ENCODE results near the gene CD27. TPM values are rescaled to one million over a fixed set of nuclear protein-coding genes. Genes with fewer than 3 reads are reported as not detected.
"Not testable (repeated sequence)": the region's sequence is repeated elsewhere in the genome, so short reads cannot be mapped to it uniquely, and the experiment has no call there.

The CD27 gene
- total and polyA plus RNA-seq, 9 donors: 0.27 to 1.6 (median 0.53) TPM

GRCh38 chr12:6469092-6469491 is 24.3 kb downstream of the CD27 start:
- peaks cover 15% of the 10 kb centered on the region for H3K4me1 ChIP-seq (ENCODE audit: control insufficient read depth, insufficient read depth, low read length)
- DNase-seq: no peak
- peaks cover 3% of the 10 kb centered on the region for H3K27me3 ChIP-seq (ENCODE audit: control insufficient read depth, insufficient read depth, low read length)
- H3K36me3 ChIP-seq (ENCODE audit: control insufficient read depth, insufficient read depth, low read length): peaks cover 25% of the 10 kb centered on the region
- H3K4me3 ChIP-seq (ENCODE audit: low read length): no peak overlapping the region
- H3K27ac ChIP-seq (ENCODE audit: low read length): no peak overlapping the region
- H3K9me3 ChIP-seq (replicated peaks; ENCODE audit: control insufficient read depth, low read depth, low read length): no peaks in the 10 kb centered on the region
- 78% methylated on average over 1 of the region's 6 CpGs for WGBS (ENCODE audit: insufficient coverage)

GRCh38 chr12:6469609-6470374 is 25.0 kb downstream of the CD27 start:
- 0% methylated on average over 3 of the region's 16 CpGs for WGBS (ENCODE audit: insufficient coverage)
- no peak for DNase-seq
- peaks cover 3% of the 10 kb centered on the region for H3K27me3 ChIP-seq (ENCODE audit: control insufficient read depth, insufficient read depth, low read length)
- H3K9me3 ChIP-seq (replicated peaks; ENCODE audit: control insufficient read depth, low read depth, low read length): no peaks in the 10 kb centered on the region
- peaks cover 18% of the 10 kb centered on the region for H3K36me3 ChIP-seq (ENCODE audit: control insufficient read depth, insufficient read depth, low read length)
- H3K4me3 ChIP-seq (ENCODE audit: low read length): peak overlapping the region; percentile 70
- peak overlapping the region; percentile 98 for H3K27ac ChIP-seq (ENCODE audit: low read length)
- peaks cover 15% of the 10 kb centered on the region for H3K4me1 ChIP-seq (ENCODE audit: control insufficient read depth, insufficient read depth, low read length)

GRCh38 chr12:6470375-6471163 is 25.8 kb downstream of the CD27 start, which contains the start of gene VAMP1:
Gene VAMP1 (minus strand): TSS chr12:6470677. CDS start chr12:6470531, 146 bp downstream.
- Histone ChIP-seq H3K27ac (ENCODE audit: low read length) (peak within 1 kb of the TSS; percentile 98), H3K4me3 (ENCODE audit: low read length) (peak within 1 kb of the TSS; percentile 70), H3K36me3 (ENCODE audit: control insufficient read depth, insufficient read depth, low read length) (peaks cover 16% of the 10 kb centered on the region), H3K27me3 (ENCODE audit: control insufficient read depth, insufficient read depth, low read length) (peaks cover 3% of the 10 kb centered on the region), H3K9me3 (replicated peaks; ENCODE audit: control insufficient read depth, low read depth, low read length) (no peaks in the 10 kb centered on the region), H3K4me1 (ENCODE audit: control insufficient read depth, insufficient read depth, low read length) (peaks cover 15% of the 10 kb centered on the region)
- peak; percentile 99 for DNase-seq
- whole genome bisulfite sequencing (ENCODE audit: insufficient coverage): under 1% methylated on average over 63 of the region's 69 CpGs

GRCh38 chr12:6471989-6472360 is 27.2 kb downstream of the CD27 start:
- Histone ChIP-seq H3K9me3 (replicated peaks; ENCODE audit: control insufficient read depth, low read depth, low read length) (no peaks in the 10 kb centered on the region), H3K4me1 (ENCODE audit: control insufficient read depth, insufficient read depth, low read length) (peaks cover 15% of the 10 kb centered on the region), H3K4me3 (ENCODE audit: low read length) (no peak overlapping the region), H3K27ac (ENCODE audit: low read length) (no peak overlapping the region), H3K36me3 (ENCODE audit: control insufficient read depth, insufficient read depth, low read length) (peaks cover 5% of the 10 kb centered on the region), H3K27me3 (ENCODE audit: control insufficient read depth, insufficient read depth, low read length) (peaks cover 3% of the 10 kb centered on the region)
- DNase-seq: no peak
- 100% methylated on average over 1 of the region's 1 CpG for WGBS (ENCODE audit: insufficient coverage)

GRCh38 chr12:6472491-6472890 is 27.7 kb downstream of the CD27 start:
- H3K27ac ChIP-seq (ENCODE audit: low read length): no peak overlapping the region
- 67% methylated on average over 8 of the region's 11 CpGs for whole genome bisulfite sequencing (ENCODE audit: insufficient coverage)
- peaks cover 15% of the 10 kb centered on the region for H3K4me1 ChIP-seq (ENCODE audit: control insufficient read depth, insufficient read depth, low read length)
- peaks cover 5% of the 10 kb centered on the region for H3K36me3 ChIP-seq (ENCODE audit: control insufficient read depth, insufficient read depth, low read length)
- no peaks in the 10 kb centered on the region for H3K9me3 ChIP-seq (replicated peaks; ENCODE audit: control insufficient read depth, low read depth, low read length)
- DNase-seq: no peak
- H3K27me3 ChIP-seq (ENCODE audit: control insufficient read depth, insufficient read depth, low read length): peaks cover 3% of the 10 kb centered on the region
- H3K4me3 ChIP-seq (ENCODE audit: low read length): no peak overlapping the region

- not testable (repeated sequence) for DNase-seq; H3K36me3 ChIP-seq (ENCODE audit: control insufficient read depth, insufficient read depth, low read length); H3K4me3 ChIP-seq (ENCODE audit: low read length); H3K27ac ChIP-seq (ENCODE audit: low read length); H3K9me3 ChIP-seq (replicated peaks; ENCODE audit: control insufficient read depth, low read depth, low read length); H3K4me1 ChIP-seq (ENCODE audit: control insufficient read depth, insufficient read depth, low read length); H3K27me3 ChIP-seq (ENCODE audit: control insufficient read depth, insufficient read depth, low read length)
- WGBS (ENCODE audit: insufficient coverage): 92% methylated on average over 15 of the region's 48 CpGs
Measured at GRCh38 chr12:6475233-6475975, 30.6 kb downstream of the CD27 start.

GRCh38 chr12:6476489-6476888 is 31.7 kb downstream of the CD27 start:
- Histone ChIP-seq H3K36me3 (ENCODE audit: control insufficient read depth, insufficient read depth, low read length) (no peaks in the 10 kb centered on the region), H3K9me3 (replicated peaks; ENCODE audit: control insufficient read depth, low read depth, low read length) (no peaks in the 10 kb centered on the region), H3K4me1 (ENCODE audit: control insufficient read depth, insufficient read depth, low read length) (no peaks in the 10 kb centered on the region), H3K27me3 (ENCODE audit: control insufficient read depth, insufficient read depth, low read length) (peaks cover 3% of the 10 kb centered on the region), H3K4me3 (ENCODE audit: low read length) (no peak overlapping the region), H3K27ac (ENCODE audit: low read length) (no peak overlapping the region)
- WGBS (ENCODE audit: insufficient coverage): 80% methylated on average over 2 of the region's 3 CpGs
- DNase-seq: no peak

- H3K27ac ChIP-seq (ENCODE audit: low read length); H3K36me3 ChIP-seq (ENCODE audit: control insufficient read depth, insufficient read depth, low read length); H3K27me3 ChIP-seq (ENCODE audit: control insufficient read depth, insufficient read depth, low read length); DNase-seq; H3K4me1 ChIP-seq (ENCODE audit: control insufficient read depth, insufficient read depth, low read length); H3K4me3 ChIP-seq (ENCODE audit: low read length); H3K9me3 ChIP-seq (replicated peaks; ENCODE audit: control insufficient read depth, low read depth, low read length): not testable (repeated sequence)
- 92% methylated on average over 33 of the region's 37 CpGs for WGBS (ENCODE audit: insufficient coverage)
Measured at GRCh38 chr12:6477601-6478377, 33.0 kb downstream of the CD27 start.

GRCh38 chr12:6478416-6478815 is 33.7 kb downstream of the CD27 start:
- no peaks in the 10 kb centered on the region for H3K27me3 ChIP-seq (ENCODE audit: control insufficient read depth, insufficient read depth, low read length)
- no peaks in the 10 kb centered on the region for H3K4me1 ChIP-seq (ENCODE audit: control insufficient read depth, insufficient read depth, low read length)
- no peak for DNase-seq
- H3K4me3 ChIP-seq (ENCODE audit: low read length): no peak overlapping the region
- H3K9me3 ChIP-seq (replicated peaks; ENCODE audit: control insufficient read depth, low read depth, low read length): no peaks in the 10 kb centered on the region
- no peaks in the 10 kb centered on the region for H3K36me3 ChIP-seq (ENCODE audit: control insufficient read depth, insufficient read depth, low read length)
- no peak overlapping the region for H3K27ac ChIP-seq (ENCODE audit: low read length)
- 78% methylated on average over 20 of the region's 20 CpGs for WGBS (ENCODE audit: insufficient coverage)

All from muscle of leg (tissue), 11 donors.